Fibroblast of skin of left biceps (primary cell): Measurements from ENCODE around the gene TXLNG.
A peak's percentile ranks its signal among the peaks of the same experiment; 100 is the strongest.

Experiments
- DNase-seq, 2 experiments: peaks; one replicate each; pipeline ENCODE4 v3.0.0-alpha.2; 2013; ENCODE audit warnings: low read depth in 2 of 2

Gene TXLNG

GRCh38 chrX:16785247-16786138 lies 773 bp upstream of the TXLNG start:
- DNase-seq: no peak

GRCh38 chrX:16786791-16787735 lies 797 bp downstream of the TXLNG start:
- no peak for DNase-seq

GRCh38 chrX:16788477-16788876 lies 2.2 kb downstream of the TXLNG start:
- DNase-seq: no peak

DNA sequence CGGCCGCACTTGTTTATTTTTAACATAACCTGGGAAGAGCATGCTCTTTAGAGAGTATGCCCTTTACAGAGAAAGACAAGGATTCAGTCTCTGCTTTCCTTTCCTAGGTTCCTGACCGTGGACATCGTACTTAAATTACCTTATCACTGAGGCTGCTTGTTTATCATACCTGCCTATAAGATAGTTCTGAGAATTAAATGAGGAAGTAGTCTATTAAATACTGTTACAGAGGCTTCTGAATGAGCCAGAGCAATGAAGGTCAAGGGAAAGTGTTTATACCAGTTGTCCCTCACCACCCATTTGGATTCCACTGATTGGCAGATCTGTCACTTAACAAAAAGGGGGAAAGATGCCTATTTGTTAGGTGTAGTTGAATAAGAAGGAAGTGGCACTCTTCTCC lies 10.0 kb downstream of the TXLNG start:
- no peak for DNase-seq

DNA sequence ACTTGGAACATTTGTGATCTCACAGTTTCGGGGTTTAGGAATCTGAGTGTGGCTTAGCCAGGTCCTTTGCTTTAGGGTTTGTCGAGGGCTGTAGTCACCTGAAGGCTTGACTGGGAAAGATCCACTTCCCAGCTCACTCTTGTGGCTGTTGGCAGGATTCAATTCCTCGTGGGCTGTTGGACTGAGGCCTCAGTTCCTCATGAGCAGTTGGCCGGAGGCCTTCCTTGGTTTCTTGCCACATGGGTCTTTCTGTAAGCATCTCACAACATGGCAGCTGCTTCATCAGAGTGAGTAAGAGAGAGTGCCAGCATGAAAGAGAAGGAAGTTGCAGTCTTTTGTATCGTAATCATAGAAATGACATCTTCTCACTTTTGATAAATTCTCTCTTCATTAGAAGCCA lies 11.1 kb downstream of the TXLNG start:
- no peak for DNase-seq

DNA sequence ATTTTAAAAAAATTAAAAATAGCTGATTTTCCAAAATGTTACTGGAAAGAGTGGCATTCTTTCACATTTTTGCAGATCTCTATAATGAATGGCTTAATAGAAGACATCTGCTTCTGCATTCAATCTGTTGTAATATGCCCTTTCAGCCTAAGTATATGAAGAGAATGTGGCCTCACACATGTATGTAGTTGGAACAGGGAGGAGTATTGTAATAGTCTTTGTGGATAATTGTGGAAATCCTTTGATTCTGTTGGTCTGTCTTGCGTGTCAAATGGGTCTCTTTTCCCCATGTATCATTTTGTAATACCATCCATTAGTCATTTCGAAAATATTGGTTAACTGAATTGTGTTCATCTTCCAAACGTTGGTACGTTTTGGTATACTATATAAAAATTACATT lies 11.6 kb downstream of the TXLNG start:
- peak in 1 of 2 experiments; percentile 24 for DNase-seq

DNA sequence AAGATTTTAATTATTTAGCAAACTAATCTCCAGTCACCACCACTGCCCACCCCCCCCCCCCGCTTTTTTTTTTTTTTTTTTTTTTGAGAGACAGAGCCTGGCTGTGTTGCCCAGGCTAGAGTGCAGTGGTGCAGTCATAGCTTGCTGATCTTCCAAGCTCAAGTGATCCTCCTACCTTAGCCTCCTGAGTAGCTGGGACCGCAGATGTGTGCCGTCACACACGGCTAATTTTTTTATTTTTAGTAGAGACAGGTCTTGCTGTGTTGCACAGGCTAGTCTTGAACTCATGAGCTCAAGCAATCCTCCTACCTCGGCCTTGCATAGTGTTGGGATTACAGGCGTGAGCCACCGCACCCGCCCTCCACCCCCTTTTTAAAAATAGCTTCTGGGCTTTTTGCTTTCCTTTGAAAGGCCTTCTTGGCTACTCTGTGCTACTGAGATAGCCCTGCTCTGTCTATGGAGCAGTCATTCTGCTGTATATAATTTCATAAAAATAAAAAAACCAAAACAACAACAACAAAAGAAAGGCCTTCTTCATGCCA lies 18.7 kb downstream of the TXLNG start:
- DNase-seq: no peak

GRCh38 chrX:16807548-16807947 lies 21.3 kb downstream of the TXLNG start:
- no peak for DNase-seq

DNA sequence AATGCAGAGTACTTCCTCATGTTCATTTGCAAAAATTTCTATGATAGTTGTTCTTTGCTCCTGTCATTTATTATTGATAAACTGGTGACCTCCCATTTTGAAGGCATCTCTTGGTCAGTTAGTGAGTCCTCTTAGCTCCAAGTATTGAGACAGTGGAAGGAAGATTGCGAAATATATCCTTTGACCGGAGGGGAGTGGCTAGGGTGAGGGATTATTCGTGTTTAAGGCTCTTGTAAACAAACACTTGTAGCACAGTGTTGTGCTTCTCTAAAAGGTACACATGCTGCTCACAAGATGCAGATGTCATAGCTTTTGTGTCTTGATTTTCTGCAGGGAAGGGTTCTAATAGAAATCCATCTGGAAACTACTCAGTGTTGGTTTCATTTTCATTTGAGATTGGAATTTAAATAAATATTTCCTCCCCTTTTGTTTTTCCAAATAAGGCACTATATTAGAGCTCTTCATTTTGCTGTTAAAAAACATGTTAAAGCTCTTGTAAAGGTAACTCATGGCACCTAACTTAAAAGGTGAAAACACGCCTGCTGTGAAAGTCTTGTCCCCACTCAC lies 21.8 kb downstream of the TXLNG start:
- DNase-seq: no peak

GRCh38 chrX:16814597-16814996 lies 28.3 kb downstream of the TXLNG start:
- DNase-seq: no peak

DNA sequence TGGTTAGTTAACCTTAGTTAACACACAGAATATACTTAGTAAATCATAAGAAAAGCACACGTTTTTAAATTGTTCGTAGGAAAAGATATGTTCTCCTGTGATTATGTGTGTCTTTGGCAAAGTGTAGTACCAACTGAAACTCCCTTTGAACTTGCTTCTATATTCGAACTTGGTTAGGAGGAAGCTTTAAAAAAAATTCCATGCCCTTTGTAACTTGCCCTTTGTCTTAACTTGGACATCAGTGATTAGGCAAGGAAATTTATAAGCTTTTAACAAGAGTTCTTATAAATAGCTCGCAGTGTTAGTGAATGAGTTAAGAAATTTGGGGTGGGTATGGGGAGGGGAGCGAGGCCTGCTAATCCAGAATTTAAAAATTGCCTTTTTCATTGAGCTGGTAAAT lies 33.4 kb downstream of the TXLNG start:
- DNase-seq: no peak

DNA sequence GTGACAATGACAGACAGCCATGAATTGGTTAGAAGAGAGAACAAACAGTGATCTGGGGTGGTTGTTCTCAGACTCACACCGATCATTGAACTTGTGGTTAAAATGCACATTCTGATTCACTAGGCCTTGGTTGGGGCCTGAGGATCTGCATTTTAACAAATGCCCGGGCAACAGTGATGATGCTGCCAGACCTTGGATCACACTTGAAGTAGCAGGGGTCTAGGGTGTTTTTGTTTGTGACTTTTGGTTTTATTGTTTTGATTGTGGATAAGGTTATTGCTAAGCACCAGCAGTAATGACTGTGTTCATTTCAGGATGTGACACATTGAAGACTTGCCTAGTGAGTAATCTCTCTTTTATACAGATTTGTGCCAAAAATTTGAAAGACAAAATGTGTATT lies 36.5 kb downstream of the TXLNG start:
- no peak for DNase-seq

DNA sequence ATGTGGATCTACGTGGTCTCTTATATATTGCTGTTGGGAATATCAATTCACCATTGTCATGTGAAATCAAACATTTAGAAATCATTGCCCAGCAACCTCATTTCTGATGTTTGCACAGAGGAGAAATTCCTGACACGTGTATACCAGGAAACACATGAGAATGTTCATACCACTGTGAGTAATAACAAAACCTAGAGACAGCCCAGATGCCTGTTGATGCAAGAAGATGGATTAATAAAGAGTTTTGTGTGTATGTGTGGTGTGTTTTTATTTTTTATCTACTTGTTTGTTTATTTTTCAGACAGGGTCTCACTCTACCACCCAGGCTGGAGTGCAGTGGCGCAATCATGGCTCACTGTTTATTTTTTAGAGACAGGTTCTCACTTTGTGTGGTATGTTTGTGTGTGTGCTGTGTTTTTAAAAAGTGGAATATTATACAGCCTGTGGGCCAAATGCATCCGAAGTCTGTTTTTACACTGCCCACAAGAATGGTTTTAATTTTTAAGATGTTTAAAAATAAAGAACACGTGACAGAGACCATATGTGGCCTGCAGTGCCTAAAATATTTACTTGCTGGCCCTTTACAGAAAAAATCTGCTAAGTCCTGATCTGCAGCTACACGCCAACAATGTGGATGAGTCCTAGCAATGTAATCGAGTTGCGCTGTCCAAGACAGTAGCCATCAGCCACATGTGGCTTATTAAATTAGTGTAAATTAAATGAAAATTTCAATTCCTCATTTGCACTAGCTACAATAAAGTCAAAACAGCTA lies 39.2 kb downstream of the TXLNG start:
- no peak for DNase-seq

GRCh38 chrX:16826207-16826606 lies 39.9 kb downstream of the TXLNG start:
- DNase-seq: no peak

DNA sequence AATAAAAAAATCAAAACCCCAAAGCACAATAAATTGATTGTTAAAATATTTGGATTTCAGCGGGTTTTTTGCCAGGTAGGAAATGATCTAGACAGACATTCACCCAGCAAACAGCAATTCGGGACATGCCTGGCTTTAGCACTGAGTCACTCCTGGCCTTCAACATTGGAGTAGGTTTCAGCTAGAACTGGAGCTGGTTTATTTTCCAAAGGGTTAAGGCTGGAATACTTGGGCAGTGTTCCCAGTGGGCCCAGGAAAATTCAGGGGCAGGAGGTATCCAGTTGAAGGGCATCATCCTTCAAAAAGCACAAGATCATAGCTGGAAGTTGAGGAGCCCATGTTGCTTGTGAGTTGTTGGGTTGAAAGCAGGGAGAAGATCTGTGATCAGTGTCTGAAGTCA lies 41.0 kb downstream of the TXLNG start:
- no peak for DNase-seq

DNA sequence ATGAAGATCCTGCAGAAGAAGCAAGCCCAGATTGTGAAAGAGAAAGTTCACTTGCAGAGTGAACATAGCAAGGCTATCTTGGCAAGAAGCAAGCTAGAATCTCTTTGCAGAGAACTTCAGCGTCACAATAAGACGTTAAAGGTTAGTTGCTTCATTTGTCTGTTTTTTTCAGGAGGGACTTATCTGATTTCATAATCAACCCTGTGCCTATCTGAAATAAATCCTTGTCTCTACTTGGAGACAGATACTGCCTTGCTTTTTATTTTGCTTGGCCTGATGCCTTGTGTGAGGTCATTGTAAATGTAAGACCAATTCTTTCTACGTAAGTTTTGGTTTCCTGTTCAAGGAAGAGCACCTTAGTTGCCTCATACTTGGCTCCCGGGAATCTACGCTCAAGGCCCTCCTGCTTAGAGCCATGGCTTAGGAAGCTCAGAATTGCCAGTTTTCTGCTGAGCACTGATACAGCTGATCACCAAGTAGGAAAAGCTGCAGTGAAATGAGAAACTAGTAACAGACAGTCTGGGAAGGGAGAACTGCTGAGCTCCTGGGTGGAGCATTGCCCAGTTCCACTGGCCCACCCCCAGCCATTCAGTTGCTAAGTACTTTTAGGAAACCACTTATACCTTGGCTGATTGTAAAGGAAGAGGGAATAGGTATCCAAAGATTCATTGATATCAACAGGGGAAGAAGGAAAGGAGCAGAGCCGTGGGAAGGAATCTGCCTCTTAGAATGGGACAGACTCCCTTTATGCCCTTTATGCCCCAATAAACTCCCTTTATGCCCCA lies 42.0 kb downstream of the TXLNG start:
- DNase-seq: no peak

- DNase-seq: no peak
These were observed 46.0 kb downstream of the TXLNG start for GRCh38 chrX:16832301-16832700.

GRCh38 chrX:16834806-16835205 lies 48.5 kb downstream of the TXLNG start:
- no peak for DNase-seq

DNA sequence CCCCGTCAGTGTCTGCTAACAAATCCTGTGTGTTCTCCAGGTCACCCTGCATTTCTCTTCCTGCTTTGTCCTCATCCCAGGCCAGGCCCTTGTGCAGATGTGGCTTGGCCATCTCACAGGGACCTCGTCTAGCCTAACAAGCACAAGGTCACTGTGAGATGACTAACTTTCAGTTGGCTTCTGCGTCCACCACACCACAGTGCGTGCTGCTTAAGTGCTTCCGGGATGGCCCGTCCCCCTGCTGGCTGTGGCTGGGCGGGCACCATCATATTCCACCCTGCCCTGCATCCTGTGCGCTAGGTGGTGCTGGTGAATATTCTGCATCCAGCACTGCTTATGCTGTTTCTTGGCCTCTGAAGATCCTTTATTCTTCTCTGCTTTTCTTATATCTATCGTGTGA lies 50.1 kb downstream of the TXLNG start:
- no peak for DNase-seq
